ENCODE results near the gene MBNL1. TPM values are rescaled to one million over a fixed set of nuclear protein-coding genes. Genes with fewer than 3 reads are reported as not detected.

MBNL1 gene
- total RNA-seq, 3 donors from 2014 or later, result 314 to 702 (median 353) TPM

DNA sequence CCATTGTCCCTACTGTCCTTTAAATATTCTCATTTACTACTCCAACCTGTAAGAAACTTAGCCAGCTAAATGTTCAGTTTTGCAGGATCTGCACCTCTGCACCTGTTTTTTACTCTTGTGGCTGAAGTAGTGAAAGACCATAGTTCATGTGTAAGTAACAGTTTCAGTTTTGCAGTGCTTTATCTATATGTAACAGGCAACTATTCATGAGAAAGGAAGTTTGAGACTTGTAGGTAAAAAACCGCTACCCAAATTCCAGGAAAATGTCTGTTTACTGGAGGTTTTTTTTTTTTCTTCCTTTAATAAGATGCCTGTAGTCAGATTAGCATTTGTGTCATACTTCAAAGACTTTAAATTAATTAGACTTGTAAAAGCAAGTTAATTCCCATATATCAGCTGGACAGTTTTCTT is 25.4 kb upstream of the MBNL1 start:
- intact Hi-C loops (cut with DNase I; ENCODE audit: low total_unique reads), result no loop called here
- Histone ChIP-seq H3K9me3 (no peaks in the 10 kb centered on the region), H3K27me3 (no peaks in the 10 kb centered on the region), H3K4me3 (no peak overlapping the region), H3K4me1 (no peaks in the 10 kb centered on the region), H3K36me3 (no peaks in the 10 kb centered on the region), H3K27ac (no peak overlapping the region)
- TF ChIP-seq POLR2AphosphoS5 (IDR thresholded peaks at IDR 0.05) (no peak), POLR2A (IDR thresholded peaks at IDR 0.05) (no peak)
- TF ChIP-seq, protein P1, sequence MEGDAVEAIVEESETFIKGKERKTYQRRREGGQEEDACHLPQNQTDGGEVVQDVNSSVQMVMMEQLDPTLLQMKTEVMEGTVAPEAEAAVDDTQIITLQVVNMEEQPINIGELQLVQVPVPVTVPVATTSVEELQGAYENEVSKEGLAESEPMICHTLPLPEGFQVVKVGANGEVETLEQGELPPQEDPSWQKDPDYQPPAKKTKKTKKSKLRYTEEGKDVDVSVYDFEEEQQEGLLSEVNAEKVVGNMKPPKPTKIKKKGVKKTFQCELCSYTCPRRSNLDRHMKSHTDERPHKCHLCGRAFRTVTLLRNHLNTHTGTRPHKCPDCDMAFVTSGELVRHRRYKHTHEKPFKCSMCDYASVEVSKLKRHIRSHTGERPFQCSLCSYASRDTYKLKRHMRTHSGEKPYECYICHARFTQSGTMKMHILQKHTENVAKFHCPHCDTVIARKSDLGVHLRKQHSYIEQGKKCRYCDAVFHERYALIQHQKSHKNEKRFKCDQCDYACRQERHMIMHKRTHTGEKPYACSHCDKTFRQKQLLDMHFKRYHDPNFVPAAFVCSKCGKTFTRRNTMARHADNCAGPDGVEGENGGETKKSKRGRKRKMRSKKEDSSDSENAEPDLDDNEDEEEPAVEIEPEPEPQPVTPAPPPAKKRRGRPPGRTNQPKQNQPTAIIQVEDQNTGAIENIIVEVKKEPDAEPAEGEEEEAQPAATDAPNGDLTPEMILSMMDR (IDR thresholded peaks at IDR 0.05), result no peak
- no peak for DNase-seq (ENCODE audit: low spot score in 2 of 2)

DNA sequence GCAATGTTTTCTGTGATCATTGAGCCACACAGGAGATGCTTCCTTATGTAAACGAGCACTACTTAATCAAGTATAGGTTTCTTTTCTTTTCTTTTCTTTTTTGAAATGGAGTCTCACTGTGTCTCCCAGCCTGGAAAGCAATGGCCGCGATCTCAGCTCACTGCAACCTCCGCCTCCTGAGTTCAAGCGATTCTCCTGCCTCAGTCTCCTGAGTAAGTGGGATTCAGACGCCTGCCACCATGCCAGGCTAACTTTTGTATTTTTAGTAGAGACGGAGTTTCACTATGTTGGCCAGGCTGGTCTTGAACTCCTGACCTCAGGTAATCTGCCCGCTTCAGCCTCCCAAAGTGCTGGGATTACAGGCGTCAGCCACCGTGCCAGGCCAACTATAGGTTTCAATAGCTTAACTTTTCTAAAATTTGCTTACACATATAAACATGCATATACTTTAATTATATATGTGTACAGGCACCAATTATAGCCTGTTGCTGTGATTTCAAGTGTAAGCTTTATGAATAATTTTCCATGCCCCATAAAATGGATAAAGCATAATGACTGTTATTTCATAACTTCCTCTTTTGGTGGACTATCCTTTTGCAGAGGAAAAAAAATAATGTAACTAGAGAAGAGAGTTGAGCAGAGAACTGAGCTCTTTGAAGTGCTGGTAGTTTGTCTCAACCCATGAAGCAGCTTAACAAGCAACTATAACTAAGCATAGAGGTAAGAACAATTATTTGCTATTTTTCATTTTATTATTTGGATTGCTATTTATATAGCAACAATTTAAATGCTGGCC is 24.8 kb upstream of the MBNL1 start:
- DNase-seq (ENCODE audit: low spot score in 2 of 2), result no peak

DNA sequence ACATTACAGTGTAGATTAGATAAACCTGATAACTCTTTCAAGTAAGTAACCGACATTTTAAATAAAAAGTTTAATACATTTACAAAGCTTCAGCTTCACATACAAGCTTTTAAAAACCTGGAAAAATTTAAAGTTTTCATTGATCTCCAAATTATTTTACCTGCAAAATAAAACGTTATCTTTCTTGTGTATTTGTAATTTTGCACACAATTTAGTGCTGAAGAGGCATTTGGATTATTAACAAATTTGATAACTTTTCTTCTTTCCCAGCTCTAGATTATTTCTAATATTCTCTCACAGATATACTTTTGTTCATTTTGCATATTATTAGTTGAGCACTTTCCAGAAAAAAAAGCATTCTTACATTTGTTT is 24.2 kb upstream of the MBNL1 start:
- no peak for TF ChIP-seq POLR2A (IDR thresholded peaks at IDR 0.05)
- no peak for TF ChIP-seq POLR2AphosphoS5 (IDR thresholded peaks at IDR 0.05)
- TF ChIP-seq, protein P1 (IDR thresholded peaks at IDR 0.05), result no peak
- no peak for DNase-seq (ENCODE audit: low spot score in 2 of 2)
- H3K9me3 ChIP-seq, result no peaks in the 10 kb centered on the region
- H3K4me3 ChIP-seq, result no peak overlapping the region
- intact Hi-C loops (cut with DNase I; ENCODE audit: low total_unique reads), result no loop called here
- no peaks in the 10 kb centered on the region for H3K4me1 ChIP-seq
- no peaks in the 10 kb centered on the region for H3K36me3 ChIP-seq
- no peaks in the 10 kb centered on the region for H3K27me3 ChIP-seq
- no peak overlapping the region for H3K27ac ChIP-seq

More for the DNA sequence above, 24.8 kb upstream of the MBNL1 start:
- no peaks in the 10 kb centered on the region for H3K4me1 ChIP-seq
- H3K36me3 ChIP-seq, result no peaks in the 10 kb centered on the region
- TF ChIP-seq POLR2A (IDR thresholded peaks at IDR 0.05) (no peak), POLR2AphosphoS5 (IDR thresholded peaks at IDR 0.05) (no peak)
- TF ChIP-seq, protein P1 (IDR thresholded peaks at IDR 0.05), result no peak
- no peak overlapping the region for H3K27ac ChIP-seq
- intact Hi-C loops (cut with DNase I; ENCODE audit: low total_unique reads), result no loop called here
- no peaks in the 10 kb centered on the region for H3K9me3 ChIP-seq
- no peaks in the 10 kb centered on the region for H3K27me3 ChIP-seq
- H3K4me3 ChIP-seq, result no peak overlapping the region

DNA sequence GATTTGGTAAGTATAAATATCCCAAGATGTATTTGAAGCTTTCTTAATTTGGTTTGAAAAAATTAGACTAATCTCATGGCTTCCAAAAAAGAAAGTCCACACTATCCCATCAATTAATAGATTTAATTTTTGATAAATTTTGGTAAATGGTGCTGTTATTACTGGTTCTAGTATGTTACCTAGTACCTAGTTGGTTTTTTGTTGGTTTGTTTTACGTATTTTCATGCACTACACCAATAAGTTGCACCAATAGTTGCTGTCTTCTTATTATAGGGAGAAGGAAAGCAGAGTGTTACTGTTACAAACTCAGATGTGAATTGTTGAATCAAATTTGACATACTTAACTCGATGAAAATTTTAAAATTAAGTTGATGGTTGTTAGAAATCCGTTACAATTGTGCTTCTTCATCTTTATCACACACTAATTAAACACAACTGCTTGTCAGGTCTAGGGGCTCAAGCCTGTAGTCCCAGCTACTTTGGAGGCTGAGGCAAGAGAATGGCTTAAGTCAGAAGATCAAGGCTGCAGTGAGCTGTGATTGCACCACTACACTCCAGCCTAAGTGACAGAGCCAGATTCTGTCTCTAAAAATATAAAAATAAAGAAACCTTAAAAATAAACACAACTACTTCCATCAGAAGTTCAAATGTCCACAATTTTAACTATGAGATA is 23.1 kb upstream of the MBNL1 start:
- DNase-seq (ENCODE audit: low spot score in 2 of 2), result no peak
- no peak overlapping the region for H3K4me3 ChIP-seq
- H3K9me3 ChIP-seq, result no peaks in the 10 kb centered on the region
- intact Hi-C loops (cut with DNase I; ENCODE audit: low total_unique reads), result no loop called here
- H3K27ac ChIP-seq, result no peak overlapping the region
- no peaks in the 10 kb centered on the region for H3K4me1 ChIP-seq
- TF ChIP-seq POLR2A (IDR thresholded peaks at IDR 0.05), result no peak
- no peak for TF ChIP-seq POLR2AphosphoS5 (IDR thresholded peaks at IDR 0.05)
- no peaks in the 10 kb centered on the region for H3K36me3 ChIP-seq
- no peaks in the 10 kb centered on the region for H3K27me3 ChIP-seq

DNA sequence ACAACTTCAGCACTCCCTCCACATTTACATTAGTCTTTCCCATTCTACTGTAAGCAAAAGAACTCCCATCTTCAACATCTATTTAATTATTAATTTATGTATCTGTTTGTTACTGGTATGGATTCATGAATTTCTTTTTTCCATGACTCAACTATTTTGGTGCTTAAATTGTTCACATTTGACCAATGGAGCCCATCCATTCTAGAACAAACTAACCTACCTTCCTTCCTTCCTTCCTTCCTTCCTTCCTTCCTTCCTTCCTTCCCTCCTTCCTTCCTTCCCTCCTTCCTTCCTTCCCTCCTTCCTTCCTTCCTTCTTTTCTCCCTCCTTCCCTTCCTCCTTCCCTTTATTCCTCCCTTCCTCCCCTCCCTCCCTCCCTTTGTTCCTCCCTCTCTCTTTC is 16.8 kb upstream of the MBNL1 start:
- no peak overlapping the region for H3K27ac ChIP-seq
- no peaks in the 10 kb centered on the region for H3K4me1 ChIP-seq
- DNase-seq (ENCODE audit: low spot score in 2 of 2), result no peak
- no peaks in the 10 kb centered on the region for H3K36me3 ChIP-seq
- TF ChIP-seq POLR2AphosphoS5 (IDR thresholded peaks at IDR 0.05) (no peak), POLR2A (IDR thresholded peaks at IDR 0.05) (no peak)
- TF ChIP-seq, protein P1 (IDR thresholded peaks at IDR 0.05), result no peak
- H3K27me3 ChIP-seq, result no peaks in the 10 kb centered on the region
- intact Hi-C loops (cut with DNase I; ENCODE audit: low total_unique reads), result no loop called here
- H3K9me3 ChIP-seq, result no peaks in the 10 kb centered on the region
- no peak overlapping the region for H3K4me3 ChIP-seq

All from breast epithelium (tissue), 4 donors.